GM23248 (cell line): ENCODE results near the gene NLK. TPM values are rescaled to one million over a fixed set of nuclear protein-coding genes. Genes with fewer than 3 reads are reported as not detected.

Source experiments
- DNase-seq: peaks from one replicate; pipeline ENCODE4 v3.0.0-alpha.2; 2015
- H2AFZ ChIP-seq: fragments of 200-600 bp; sonication (generic); 2 replicates; pipeline ENCODE4 v1.6.1; 2016; ENCODE audit warnings: antibody characterized with exemption
- H3F3A ChIP-seq: fragments of 200-600 bp; sonication (generic); 2 replicates; pipeline ENCODE4 v1.6.1; 2016; ENCODE audit warnings: mild to moderate bottlenecking, antibody characterized with exemption, mixed run types; ENCODE audit not compliant: insufficient read depth
- H3K27ac ChIP-seq: fragments of 200-600 bp; sonication (generic); 2 replicates; pipeline ENCODE4 v1.5.1; 2016; ENCODE audit warnings: mild to moderate bottlenecking
- H3K27me3 ChIP-seq: fragments of 200-600 bp; sonication (generic); replicated peaks from 2 replicates; pipeline ENCODE4 v1.6.1; 2016; ENCODE audit warnings: mild to moderate bottlenecking; ENCODE audit not compliant: insufficient read depth
- H3K36me3 ChIP-seq: fragments of 200-600 bp; sonication (generic); 2 replicates; pipeline ENCODE4 v1.6.1; 2016; ENCODE audit warnings: low read depth, mild to moderate bottlenecking
- H3K4me1 ChIP-seq: fragments of 200-600 bp; sonication (generic); 2 replicates; pipeline ENCODE4 v1.6.1; 2016; ENCODE audit warnings: mild to moderate bottlenecking; ENCODE audit not compliant: insufficient read depth
- H3K4me2 ChIP-seq: fragments of 200-600 bp; sonication (generic); one replicate; pipeline ENCODE4 v1.6.1; 2016; ENCODE audit warnings: mild to moderate bottlenecking; ENCODE audit not compliant: unreplicated experiment
- H3K4me3 ChIP-seq: fragments of 200-600 bp; sonication (generic); 2 replicates; pipeline ENCODE4 v1.5.1; 2016; ENCODE audit warnings: mild to moderate bottlenecking
- H3K79me2 ChIP-seq: fragments of 200-600 bp; sonication (generic); 2 replicates; pipeline ENCODE4 v1.6.1; 2016; ENCODE audit warnings: mild to moderate bottlenecking; ENCODE audit not compliant: insufficient read depth
- H3K9ac ChIP-seq: fragments of 200-600 bp; sonication (generic); 2 replicates; pipeline ENCODE4 v1.6.1; 2016; ENCODE audit warnings: mild to moderate bottlenecking
- H3K9me2 ChIP-seq: fragments of 200-600 bp; sonication (generic); 2 replicates; pipeline ENCODE4 v1.6.1; 2016; ENCODE audit warnings: mixed run types, mild to moderate bottlenecking, moderate library complexity; ENCODE audit not compliant: insufficient read depth
- H3K9me3 ChIP-seq: fragments of 200-600 bp; sonication (generic); one replicate; pipeline ENCODE4 v1.6.1; 2017; ENCODE audit warnings: low read depth
- H4K20me1 ChIP-seq: fragments of 200-600 bp; sonication (generic); 2 replicates; pipeline ENCODE4 v1.6.0; 2016; ENCODE audit not compliant: insufficient read depth
- EZH2 ChIP-seq: fragments of 200-600 bp; sonication (generic); IDR thresholded peaks from 2 replicates; pipeline ENCODE4 v1.6.1; 2018; ENCODE audit warnings: antibody characterized with exemption, mild to moderate bottlenecking; ENCODE audit not compliant: insufficient read depth, poor library complexity, severe bottlenecking
- EZH2phosphoT487 ChIP-seq: fragments of 200-600 bp; sonication (generic); IDR thresholded peaks from 2 replicates; pipeline ENCODE4 v1.6.1; 2018; ENCODE audit warnings: antibody characterized with exemption, moderate library complexity, mild to moderate bottlenecking, low read depth; ENCODE audit not compliant: insufficient read depth
- WGBS, 2 experiments: methylation state at CpG; one replicate each; pipeline ENCODE4 v1.1.6; 2015 to 2017; ENCODE audit warnings: low lambda C conversion rate in 2 of 2, low coverage in 1 of 2; ENCODE audit errors: missing lambda C conversion rate in 2 of 2; 5-methylcytosine and 5-hydroxymethylcytosine counted together
- in situ Hi-C: fragments of 300-500 bp; cut with MboI; formaldehyde crosslinking; loops from 2 replicates; pipeline ENCODE4 v1.15.0; 2020
- polyA plus RNA-seq: library from polyadenylated mRNA; unstranded; fragments of >200 nt; fragmentation: Nextera tagmentation; extraction: Ambion mirVana; gene quantifications from 2 replicates; pipeline ENCODE4 v1.2.1, GENCODE V29; 2016
- total RNA-seq: library from RNA; depleted of rRNA; stranded (reverse); fragments of >200 nt; shearing (Covaris generic); gene quantifications from 2 replicates; pipeline ENCODE4 v1.2.3, GENCODE V29; 2014

The NLK gene
- total and polyA plus RNA-seq, 2 experiments from 2014 or later = 3.8 to 17.6 TPM

GRCh38 chr17:28078341-28079229 is 36.1 kb downstream of the NLK start:
- Histone ChIP-seq H2AFZ (no peak overlapping the region), H3K9me3 (no peaks in the 10 kb centered on the region), H3K79me2 (peaks cover 100% of the 10 kb centered on the region), H4K20me1 (peaks cover 3% of the 10 kb centered on the region; the same call in 1 of the 2 replicates), H3K9me2 (0 out of 2 replicates have a peak, but pooled peaks cover 5% of the 10 kb centered on the region), H3K36me3 (no peaks in the 10 kb centered on the region), H3K4me3 (no peak overlapping the region), H3K27me3 (no peaks in the 10 kb centered on the region), H3K9ac (no peak overlapping the region), H3K4me1 (no peaks in the 10 kb centered on the region), H3K4me2 (no peak overlapping the region), H3F3A (no peaks in the 10 kb centered on the region), H3K27ac (no peak overlapping the region)
- DNase-seq = no peak
- no peak for TF ChIP-seq EZH2phosphoT487
- TF ChIP-seq EZH2 = no peak
- in situ Hi-C loops = no loop called here
- 94 to 100% methylated on average over 3 of the region's 3 CpGs for WGBS, 2 experiments

- Histone ChIP-seq H3K79me2 (peaks cover 99% of the 10 kb centered on the region), H3K4me1 (no peaks in the 10 kb centered on the region), H2AFZ (no peak overlapping the region), H3K9ac (no peak overlapping the region), H3K4me3 (no peak overlapping the region), H3K27ac (no peak overlapping the region), H3K4me2 (no peak overlapping the region), H3F3A (peaks cover 4% of the 10 kb centered on the region; the same call in 1 of the 2 replicates), H3K36me3 (no peaks in the 10 kb centered on the region), H3K9me2 (0 out of 2 replicates have a peak, but pooled peaks cover 5% of the 10 kb centered on the region), H3K9me3 (no peaks in the 10 kb centered on the region), H4K20me1 (no peaks in the 10 kb centered on the region), H3K27me3 (no peaks in the 10 kb centered on the region)
- in situ Hi-C loops = no loop called here
- TF ChIP-seq EZH2 = no peak
- TF ChIP-seq EZH2phosphoT487 = no peak
- WGBS, 2 experiments = 98 to 100% methylated on average over 2 of the region's 2 CpGs
- DNase-seq = no peak
Measured at GRCh38 chr17:28081467-28081866, 39.0 kb downstream of the NLK start.

- H3K27ac ChIP-seq = no peak overlapping the region
- in situ Hi-C loops = no loop called here
- no peak overlapping the region for H3K9ac ChIP-seq
- peaks cover 13% of the 10 kb centered on the region; the same call in 1 of the 2 replicates for H4K20me1 ChIP-seq
- TF ChIP-seq EZH2 = no peak
- no peak for TF ChIP-seq EZH2phosphoT487
- 98 to 99% methylated on average over 2 of the region's 2 CpGs for WGBS, 2 experiments
- H3K4me3 ChIP-seq = no peak overlapping the region
- no peaks in the 10 kb centered on the region for H3K9me3 ChIP-seq
- no peaks in the 10 kb centered on the region for H3K9me2 ChIP-seq
- no peaks in the 10 kb centered on the region for H3K27me3 ChIP-seq
- no peaks in the 10 kb centered on the region for H3K36me3 ChIP-seq
- DNase-seq = no peak
- H3K79me2 ChIP-seq = peaks cover 97% of the 10 kb centered on the region
- H3K4me1 ChIP-seq = no peaks in the 10 kb centered on the region
- H3F3A ChIP-seq = peaks cover 4% of the 10 kb centered on the region; the same call in 1 of the 2 replicates
- no peak overlapping the region for H2AFZ ChIP-seq
- no peak overlapping the region for H3K4me2 ChIP-seq
Measured at GRCh38 chr17:28085766-28086165, 43.3 kb downstream of the NLK start.

- no peaks in the 10 kb centered on the region for H3K9me2 ChIP-seq
- H3K36me3 ChIP-seq = no peaks in the 10 kb centered on the region
- H3K79me2 ChIP-seq = peaks cover 97% of the 10 kb centered on the region
- H3K27ac ChIP-seq = no peak overlapping the region
- no peaks in the 10 kb centered on the region for H3K9me3 ChIP-seq
- TF ChIP-seq EZH2phosphoT487 (no peak), EZH2 (no peak)
- 73 to 75% methylated on average over 4 of the region's 4 CpGs for WGBS, 2 experiments
- H4K20me1 ChIP-seq = peaks cover 14% of the 10 kb centered on the region; the same call in 1 of the 2 replicates
- in situ Hi-C loops = no loop called here
- DNase-seq = peak; percentile 57
- peaks cover 4% of the 10 kb centered on the region; the same call in 1 of the 2 replicates for H3F3A ChIP-seq
- no peaks in the 10 kb centered on the region for H3K27me3 ChIP-seq
- H3K9ac ChIP-seq = no peak overlapping the region
- H3K4me2 ChIP-seq = no peak overlapping the region
- no peaks in the 10 kb centered on the region for H3K4me1 ChIP-seq
- no peak overlapping the region for H3K4me3 ChIP-seq
- no peak overlapping the region for H2AFZ ChIP-seq
Measured at GRCh38 chr17:28086519-28086918, 44.0 kb downstream of the NLK start.

GRCh38 chr17:28087743-28088142 is 45.3 kb downstream of the NLK start:
- no peaks in the 10 kb centered on the region for H3K9me2 ChIP-seq
- no peaks in the 10 kb centered on the region for H3K27me3 ChIP-seq
- no peaks in the 10 kb centered on the region for H3K9me3 ChIP-seq
- H3K36me3 ChIP-seq = no peaks in the 10 kb centered on the region
- no peak overlapping the region for H3K9ac ChIP-seq
- H3K4me1 ChIP-seq = no peaks in the 10 kb centered on the region
- H3K79me2 ChIP-seq = peaks cover 96% of the 10 kb centered on the region
- no peak for DNase-seq
- no peak overlapping the region for H3K4me2 ChIP-seq
- peaks cover 19% of the 10 kb centered on the region; the same call in 1 of the 2 replicates for H4K20me1 ChIP-seq
- H3F3A ChIP-seq = peaks cover 4% of the 10 kb centered on the region; the same call in 1 of the 2 replicates
- H3K27ac ChIP-seq = no peak overlapping the region
- in situ Hi-C loops = no loop called here
- no peak overlapping the region for H2AFZ ChIP-seq
- TF ChIP-seq EZH2phosphoT487 (no peak), EZH2 (no peak)
- H3K4me3 ChIP-seq = no peak overlapping the region
